GM19193 (cell line): ENCODE results near the gene ZMYM2.

Source experiments
- POLR2A ChIP-seq: IDR thresholded peaks from 4 replicates; pipeline ENCODE4 v1.6.1; 2011; ENCODE audit not compliant: insufficient read depth, insufficient read length; ENCODE audit errors: extremely low read depth

Gene ZMYM2

GRCh38 chr13:20129076-20129475, 170.5 kb downstream of the ZMYM2 start:
- no peak for TF ChIP-seq POLR2A

GRCh38 chr13:20130012-20130411, 171.5 kb downstream of the ZMYM2 start:
- TF ChIP-seq POLR2A: no peak

GRCh38 chr13:20130652-20131051, 172.1 kb downstream of the ZMYM2 start:
- TF ChIP-seq POLR2A: no peak

GRCh38 chr13:20131057-20131832, 172.7 kb downstream of the ZMYM2 start:
- TF ChIP-seq POLR2A: no peak

GRCh38 chr13:20132052-20132634, 173.6 kb downstream of the ZMYM2 start:
- no peak for TF ChIP-seq POLR2A

GRCh38 chr13:20134732-20135131, 176.2 kb downstream of the ZMYM2 start:
- TF ChIP-seq POLR2A: no peak

- no peak for TF ChIP-seq POLR2A
These were observed 178.5 kb downstream of the ZMYM2 start for GRCh38 chr13:20136781-20137703.

GRCh38 chr13:20137875-20138274, 179.3 kb downstream of the ZMYM2 start:
- TF ChIP-seq POLR2A: no peak

GRCh38 chr13:20140487-20140886, 182.0 kb downstream of the ZMYM2 start:
- TF ChIP-seq POLR2A: no peak
